Cerebellar nuclear complex (tissue), 1 donor: ENCODE data around the gene DIAPH3.

Source experiments
- DNase-seq, 2 experiments: peaks; one replicate each; lab custom pipeline; 2025; lab: John Stamatoyannopoulos, UW

DIAPH3 gene

DNA sequence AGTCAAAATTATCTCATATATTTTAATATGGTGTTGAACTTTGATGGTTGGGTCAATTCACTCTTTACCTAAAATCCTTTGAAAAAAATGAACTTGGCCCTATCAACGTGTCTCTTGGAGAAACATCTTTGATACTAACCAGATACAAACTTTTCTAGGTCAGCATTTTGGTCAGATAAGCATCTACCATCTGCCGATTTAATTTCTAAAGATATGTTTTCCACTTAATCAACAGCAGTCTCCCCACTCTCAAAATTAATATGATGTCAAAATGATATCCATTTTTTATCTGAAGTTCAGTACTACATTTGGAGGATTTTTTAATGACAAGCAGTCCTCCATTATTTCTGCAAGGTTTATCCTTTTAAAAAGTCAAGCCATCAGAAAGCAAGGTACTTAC, 288.8 kb downstream of the DIAPH3 start:
- DNase-seq: no peak

DNA sequence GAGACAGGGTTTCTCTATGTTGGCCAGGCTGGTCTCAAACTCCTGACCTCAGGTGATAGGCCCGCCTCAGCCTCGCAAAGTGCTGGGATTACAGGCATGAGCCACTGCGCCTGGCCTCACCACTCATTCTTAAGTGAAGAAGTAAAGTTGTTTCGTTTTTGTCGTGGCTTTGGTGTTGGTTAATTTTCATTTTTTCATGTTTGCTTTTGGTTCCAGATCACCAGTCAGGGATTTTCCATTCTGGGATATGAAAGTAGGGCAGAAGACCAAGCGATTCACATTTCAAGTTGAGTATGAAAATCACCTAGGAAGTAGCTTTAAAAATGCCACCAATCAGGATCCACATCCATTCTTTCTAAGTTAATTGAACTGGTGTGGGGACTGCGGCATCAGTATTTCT, 289.9 kb downstream of the DIAPH3 start:
- no peak for DNase-seq

DNA sequence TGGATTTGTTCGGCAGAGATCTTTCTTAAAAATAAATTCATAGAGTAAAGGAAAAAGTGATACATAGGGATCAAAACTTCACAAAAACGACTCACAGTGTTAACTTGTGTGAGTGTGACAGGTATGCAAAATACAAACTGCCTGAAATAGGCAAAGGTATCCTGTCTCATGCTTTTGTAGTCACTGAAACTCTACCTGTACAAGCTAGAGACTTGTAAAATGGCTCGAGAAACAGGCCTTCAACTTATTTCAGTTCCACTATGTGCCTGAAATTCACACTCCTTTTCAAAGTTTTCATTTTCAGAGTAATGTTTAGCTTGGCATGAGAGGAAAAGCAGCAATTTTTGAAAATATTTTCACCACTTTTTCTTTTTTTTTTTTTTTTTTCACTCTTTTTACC, 290.4 kb downstream of the DIAPH3 start:
- DNase-seq: no peak

DNA sequence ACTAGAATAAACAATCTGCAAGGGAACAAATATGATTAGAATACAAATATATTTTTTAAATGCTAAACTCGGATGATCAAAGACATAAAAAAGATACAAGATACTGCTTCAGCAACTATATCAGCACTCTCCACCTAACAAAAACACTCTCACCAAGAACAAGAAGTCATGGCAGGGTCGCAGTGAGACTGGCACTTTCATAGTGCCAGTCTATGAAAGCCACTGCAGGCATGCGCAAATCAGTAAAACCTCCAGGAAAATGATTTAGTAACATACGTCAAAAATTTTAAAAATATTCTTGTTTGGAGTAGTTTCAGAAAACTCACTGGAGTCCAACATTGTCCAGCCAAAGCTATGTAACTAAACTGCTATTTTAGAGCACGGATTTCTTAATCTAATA, 295.9 kb downstream of the DIAPH3 start:
- DNase-seq: no peak

DNA sequence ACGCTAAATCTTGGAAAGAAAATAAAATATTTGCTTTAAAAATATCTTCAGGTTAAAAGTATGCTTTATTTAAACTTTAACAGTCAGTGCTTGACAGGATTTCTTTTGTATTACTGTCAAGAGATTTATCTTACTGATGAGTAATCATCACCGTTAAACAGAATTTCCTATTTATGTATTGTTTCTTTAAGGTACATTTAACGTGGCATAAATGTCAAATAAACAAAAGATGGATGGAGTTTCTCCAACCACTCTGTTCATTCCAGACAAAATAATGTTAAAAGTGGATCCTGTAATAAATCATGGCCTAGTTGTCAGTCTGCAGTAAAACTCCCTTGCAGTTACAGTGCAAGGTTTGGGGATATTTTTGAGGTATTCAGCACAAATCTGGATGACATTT, 298.3 kb downstream of the DIAPH3 start:
- DNase-seq: no peak

DNA sequence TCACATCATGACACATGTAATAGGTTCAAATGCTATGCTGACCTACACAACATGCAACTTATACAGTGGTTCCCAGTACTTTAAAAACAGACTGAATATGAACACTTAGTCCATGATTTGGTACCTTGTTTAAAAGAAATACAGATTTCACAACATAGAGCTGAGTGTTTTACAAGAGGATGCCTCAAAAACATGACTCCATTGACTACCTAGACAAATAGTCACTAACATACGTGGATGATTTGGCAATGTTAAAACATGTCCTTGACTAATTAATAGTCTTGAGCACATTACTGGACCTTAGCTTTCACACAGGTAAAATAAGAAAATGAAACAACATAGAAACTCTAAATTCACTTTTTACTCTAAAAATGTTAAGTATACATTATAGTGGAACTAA, 300.1 kb downstream of the DIAPH3 start:
- DNase-seq: no peak

DNA sequence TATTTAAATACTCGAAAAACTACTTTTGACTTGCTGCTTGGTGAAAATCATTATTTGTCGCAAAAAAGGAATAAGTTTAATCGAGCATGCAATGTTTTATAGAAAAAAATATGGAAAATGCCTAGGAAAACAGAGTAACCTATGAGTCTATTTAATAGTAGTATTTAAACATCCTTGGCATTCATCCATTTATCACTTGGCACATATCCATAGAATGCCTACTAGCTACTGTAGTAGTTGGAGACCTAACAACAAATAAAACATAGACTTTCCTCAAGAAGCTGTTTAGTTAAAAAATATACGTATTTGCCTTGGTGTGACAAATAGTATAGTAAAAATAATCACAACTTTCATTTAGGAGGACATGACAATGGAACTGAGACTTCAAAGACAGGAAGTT, 302.1 kb downstream of the DIAPH3 start:
- DNase-seq: no peak

DNA sequence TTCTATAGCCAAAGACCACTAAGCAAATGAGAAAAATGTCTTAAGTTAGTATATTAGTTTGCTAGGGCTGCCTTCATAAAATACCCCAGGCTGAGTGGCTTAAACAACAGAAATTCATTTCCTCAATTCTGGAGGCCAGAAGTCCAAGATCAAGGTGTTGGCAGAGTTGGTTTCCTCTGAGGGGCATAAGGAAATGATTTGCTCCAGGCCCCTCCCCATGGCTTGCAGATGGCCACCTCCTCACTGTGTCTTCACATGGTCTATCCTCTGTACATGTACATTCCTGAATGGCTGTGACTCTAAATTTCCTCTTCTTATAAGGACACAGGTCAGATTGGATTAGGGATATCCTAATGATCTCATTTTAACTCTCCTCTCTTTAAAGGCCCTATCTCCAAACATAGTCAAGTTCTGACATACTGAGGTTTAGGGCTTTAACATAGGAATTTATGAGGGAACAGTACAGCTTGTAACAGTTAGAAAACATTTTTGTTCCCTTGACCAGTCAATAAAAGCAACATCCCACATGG, 307.4 kb downstream of the DIAPH3 start:
- no peak for DNase-seq

DNA sequence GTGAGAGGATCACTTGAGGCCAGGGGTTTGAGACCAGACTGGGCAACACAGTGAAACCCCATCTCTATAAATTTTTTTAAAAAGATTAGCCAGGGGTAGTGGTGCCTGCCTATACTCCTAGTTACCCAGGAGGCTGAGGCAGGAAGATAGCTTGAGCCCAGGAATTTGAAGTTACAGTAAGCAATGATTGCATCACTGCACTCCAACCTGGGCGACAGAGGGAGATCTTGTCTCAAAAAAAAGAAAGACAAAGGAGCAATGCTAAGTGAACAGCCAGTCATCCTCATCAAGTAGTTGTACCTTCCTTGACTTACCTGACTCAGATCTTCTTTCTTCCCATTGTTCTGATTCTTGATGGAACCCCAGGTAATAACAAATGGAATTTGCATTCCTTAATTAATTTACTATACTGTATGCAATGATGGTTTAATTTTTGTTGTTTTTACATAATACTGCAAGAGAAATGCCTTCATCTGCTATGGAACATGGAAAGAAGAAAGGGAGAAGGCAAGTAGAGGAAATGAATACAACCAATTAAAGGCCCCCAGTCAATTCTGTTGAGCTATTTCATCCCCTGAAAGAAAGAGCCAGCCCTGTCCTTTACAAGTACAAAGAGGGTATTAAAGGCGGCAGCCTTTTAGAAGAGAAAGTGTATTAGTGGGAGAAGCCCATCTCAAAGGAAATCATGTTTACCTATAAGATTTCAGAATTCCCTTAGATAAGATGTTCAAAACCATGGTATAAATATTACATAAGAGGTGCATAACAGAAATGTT, 316.7 kb downstream of the DIAPH3 start:
- DNase-seq: no peak

DNA sequence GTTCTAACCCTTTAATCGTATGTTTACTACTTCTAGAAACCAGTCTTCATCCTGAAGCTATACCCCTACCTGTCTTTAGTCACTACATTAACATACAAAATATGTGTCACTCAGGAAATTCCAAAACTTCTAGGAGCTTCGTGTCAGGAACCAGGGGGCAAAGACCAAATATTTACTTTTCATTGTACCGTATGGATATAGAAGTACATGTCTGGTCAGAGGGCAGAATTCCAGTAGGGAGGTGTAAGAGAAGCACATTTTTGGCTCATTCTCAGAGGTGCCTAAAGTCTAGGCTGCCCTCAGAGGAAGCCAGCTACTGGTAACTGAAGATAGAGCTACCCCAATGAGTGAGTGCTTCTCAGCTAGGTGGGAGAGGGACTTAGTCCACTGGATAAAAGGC, 320.7 kb downstream of the DIAPH3 start:
- no peak for DNase-seq

DNA sequence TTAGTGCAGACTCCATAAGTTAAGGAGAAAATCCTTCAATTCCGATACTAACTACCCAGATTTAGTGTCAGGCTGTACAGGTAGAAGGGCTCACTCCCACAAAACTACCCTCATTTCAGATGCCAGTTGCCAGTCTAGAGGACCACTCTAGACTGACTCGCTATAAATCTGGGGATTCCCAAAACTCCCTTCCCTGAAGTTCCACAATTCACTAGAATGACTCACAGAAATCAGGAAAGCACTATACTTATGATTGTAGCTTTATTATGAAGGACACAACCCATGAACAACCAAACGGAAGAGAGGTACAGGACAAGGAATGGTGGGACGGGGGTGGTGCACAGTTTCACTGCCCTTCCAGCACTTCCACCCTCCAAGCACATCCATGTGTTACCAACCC, 321.2 kb downstream of the DIAPH3 start:
- no peak for DNase-seq

DNA sequence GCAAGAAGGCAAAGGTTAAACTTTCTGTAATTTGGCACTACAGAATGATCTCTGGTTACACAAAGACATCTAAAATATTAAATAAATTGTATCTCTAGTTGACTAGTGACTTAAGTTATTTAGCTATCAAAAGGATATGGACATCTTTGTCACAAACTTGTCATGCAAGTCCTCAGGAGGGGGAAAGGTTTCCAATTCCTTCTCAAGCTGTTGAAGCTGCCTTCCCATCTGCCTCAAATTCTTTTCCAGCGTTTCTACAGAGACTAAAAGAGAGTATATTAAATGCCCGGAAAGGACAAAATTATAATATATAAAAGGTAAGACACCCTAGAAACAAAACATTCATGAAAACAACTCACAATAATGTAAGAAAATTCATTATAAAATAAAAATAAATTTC, 324.5 kb downstream of the DIAPH3 start:
- no peak for DNase-seq

DNA sequence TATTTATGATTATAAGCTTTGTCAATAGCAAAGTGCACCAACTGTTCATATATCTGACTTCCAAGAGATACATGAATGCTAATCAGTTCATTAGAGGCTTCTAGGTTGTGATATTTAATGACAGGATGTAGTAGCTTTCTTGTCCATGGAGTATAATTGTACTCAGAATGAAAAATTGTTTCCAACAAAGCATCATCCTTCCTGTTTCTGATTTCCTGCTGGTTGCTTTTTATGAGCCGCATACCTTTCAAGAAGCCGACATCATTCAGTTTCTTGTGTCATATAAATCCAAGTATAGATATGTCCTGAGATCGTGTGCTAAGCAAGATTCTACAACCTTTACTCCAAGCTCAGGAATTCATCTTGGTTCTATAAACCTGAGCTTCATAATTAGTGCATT, 326.6 kb downstream of the DIAPH3 start:
- DNase-seq: no peak

DNA sequence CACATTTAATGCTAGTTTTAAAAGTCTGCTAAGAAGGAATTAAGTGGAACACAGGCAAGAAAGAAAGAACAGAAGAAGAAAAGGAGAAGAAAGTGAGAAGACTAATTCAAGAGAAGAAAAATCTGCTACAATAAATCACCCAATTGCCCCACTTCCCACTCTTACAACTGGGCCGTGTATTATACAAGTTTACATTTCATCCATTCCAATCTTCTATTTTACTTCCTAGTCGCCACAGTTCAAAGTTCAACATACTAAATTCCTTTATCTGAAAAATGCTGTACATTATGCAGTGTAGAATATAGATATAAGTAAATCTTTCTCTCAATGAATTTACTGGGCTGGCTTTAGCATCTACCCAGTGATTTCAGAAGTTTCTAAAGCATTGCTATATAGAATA, 328.2 kb downstream of the DIAPH3 start:
- no peak for DNase-seq

DNA sequence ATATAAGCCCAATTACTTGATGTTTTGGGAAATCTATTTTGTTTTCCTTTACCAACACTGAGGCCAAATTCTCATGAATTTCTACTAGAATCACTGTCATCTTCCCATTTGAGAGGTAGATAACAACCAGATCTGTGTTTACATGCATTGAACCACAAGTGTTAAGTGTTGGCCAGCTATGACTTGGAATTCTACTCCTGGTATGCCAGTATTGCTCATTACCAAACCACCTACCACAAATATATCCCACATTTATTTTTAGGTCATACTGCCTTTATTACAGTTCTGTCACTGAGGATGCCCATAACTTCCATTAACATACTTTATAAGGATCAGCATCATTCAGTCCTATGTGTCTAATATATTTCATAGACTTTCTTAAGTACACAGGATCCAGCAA, 328.9 kb downstream of the DIAPH3 start:
- DNase-seq: no peak

DNA sequence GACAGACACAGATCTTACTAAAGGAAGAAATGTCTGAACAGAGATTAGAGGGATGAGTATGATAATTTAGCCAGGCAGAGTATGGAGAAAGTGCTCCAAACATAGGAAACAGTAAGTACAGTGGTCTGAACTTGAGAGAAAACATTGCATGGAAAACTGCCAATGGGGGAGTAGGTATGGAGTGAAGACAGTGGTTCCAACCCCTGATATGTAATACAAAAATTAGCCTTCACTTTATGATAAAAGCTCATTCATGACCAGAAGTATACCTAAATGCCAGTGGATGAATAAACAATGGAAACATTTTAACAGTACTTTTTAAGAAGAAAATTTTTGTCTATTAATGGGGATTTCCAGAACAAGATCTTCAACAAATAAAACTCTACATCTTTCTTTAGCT, 334.0 kb downstream of the DIAPH3 start:
- no peak for DNase-seq

DNA sequence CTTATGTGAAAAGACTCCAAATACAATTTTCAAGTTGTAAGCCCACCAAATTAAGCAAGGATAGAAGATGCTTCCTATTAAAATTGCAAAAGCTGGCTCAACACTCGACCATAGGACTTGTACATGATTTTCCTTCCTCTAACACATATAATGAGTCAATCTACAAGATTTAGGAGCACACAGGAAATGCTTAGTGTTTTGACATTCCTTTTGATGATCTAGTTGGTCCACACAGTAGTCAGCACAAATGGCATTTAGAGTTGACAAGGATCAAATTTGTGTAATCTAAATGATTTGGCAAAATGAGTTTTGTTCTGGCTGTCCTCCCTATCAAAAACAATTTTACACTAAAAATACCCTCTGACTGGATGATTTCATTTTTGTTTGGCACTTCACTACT, 340.2 kb downstream of the DIAPH3 start:
- DNase-seq: no peak

DNA sequence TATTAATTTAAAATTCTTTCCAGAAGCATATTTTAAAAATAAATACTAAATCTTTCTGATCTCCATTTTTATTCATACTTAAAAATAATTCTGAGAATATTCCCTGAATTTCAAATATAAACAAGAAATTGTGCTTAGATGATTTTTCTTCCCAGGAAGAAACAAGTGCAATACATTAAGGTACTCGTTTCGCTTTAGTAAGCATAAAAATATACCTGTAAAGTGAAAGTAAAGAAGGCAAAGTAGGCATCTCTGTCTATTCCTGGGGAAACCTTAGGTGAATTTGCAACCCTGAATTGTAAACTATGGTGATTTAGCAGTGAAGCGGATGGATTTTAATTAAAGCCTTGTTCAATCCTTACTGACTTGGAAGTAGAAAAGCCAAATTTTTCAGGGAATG, 354.2 kb downstream of the DIAPH3 start:
- no peak for DNase-seq

DNA sequence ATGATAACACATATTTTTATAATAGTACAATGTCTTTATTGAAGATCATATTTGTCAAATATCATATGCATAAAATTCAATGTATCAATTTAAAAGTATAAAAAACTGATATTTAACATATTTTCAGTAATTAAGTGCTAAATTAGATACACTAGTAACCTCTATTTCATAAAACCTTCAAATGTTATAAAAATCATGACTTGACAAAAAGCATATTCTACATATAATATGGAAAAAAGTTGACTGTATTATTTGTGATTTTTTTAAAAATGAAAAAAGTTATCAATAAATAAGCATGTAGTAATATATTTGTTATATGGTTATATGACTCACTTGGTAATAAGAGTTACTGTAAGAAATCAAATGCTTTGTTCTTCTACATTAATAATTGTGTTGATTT, 356.9 kb downstream of the DIAPH3 start:
- DNase-seq: no peak

DNA sequence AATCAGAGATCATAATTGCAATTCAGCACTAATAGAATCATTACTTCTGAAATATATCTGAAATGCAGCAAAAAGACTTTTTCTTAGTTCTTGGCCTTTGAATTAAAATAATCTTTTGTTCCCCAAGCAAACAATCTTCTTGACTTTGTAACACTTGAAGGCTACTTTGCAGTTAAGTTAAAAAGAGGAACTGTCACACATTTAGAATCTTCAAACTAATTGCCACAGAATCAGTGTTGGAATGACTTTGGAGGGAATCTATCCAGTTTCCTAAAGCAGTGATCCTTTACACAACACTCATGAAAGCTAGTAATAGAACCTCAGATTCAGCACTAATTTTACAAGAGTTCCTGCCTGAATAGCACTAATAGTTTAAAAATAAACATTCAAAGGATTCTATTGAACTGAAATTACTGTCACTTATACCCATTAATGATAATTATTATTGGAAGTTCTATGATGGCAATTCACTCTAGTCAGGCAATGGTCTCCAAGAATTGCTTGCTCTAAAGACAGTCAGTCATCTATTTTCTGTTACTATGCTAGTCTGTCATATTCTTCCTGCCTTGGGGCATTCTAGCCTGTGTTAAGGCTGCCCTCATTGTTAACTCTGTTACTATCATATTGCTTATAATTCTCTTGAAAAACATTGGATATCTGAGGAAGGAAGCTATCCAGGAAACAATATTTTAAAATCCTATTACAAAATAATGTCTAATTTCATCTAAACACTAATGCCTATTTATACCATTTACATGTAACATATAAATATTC, 362.4 kb downstream of the DIAPH3 start:
- DNase-seq: no peak

DNA sequence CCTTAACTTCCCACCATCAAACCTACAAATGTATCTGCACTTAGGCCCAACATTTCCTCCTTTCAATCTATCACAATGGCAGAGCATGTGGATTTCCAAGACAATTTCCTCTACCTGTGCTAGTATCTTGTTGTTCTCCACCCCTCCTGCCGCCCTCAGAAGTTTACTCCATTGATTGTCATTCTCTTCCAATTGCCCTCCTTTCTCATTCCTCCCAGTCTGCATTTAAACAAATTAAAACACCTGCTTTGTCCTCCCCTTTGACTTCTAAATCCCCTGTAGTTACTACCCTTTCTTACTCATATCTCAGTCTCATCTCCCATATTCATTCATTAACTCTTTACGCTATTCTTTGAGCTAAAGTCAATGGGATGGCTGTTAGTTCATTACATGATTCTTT, 370.6 kb downstream of the DIAPH3 start:
- DNase-seq: no peak

DNA sequence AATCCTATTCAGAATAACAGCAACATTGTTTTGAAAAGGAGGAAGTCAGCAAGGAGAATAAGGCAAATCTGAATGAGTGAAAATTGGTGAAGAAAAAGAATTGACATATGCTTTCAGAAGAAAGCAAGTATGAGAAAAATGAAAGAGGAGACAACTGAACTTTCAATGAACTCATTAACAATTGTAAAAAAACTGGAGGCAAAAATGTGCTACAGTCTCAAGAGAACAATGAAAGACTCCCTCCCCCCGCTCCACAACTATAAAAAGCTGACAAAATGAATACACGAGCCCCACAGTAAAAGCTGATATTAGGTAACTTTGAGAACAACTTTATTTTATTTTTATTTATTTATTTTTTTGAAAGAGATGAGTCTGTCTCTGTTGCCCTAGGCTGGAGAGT, 373.1 kb downstream of the DIAPH3 start:
- no peak for DNase-seq

DNA sequence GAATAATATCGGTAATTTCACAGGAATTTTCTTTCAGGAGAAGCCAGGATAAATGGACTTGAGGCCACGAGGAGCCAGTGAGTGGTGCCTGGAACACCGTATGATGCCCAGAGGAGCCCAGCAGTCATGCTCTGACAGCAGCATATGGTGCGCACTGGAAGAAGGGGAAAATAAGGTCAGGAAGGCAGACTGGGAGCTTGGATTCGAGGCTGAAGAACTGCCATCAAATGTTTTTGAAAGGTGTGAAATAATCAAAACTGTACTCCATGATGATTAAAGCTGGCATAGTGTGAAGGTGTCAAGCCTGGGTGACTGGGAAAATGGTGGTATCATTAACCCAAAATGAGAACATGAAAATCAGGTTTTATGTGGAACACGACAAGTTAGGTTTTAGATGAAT, 374.2 kb downstream of the DIAPH3 start:
- no peak for DNase-seq

DNA sequence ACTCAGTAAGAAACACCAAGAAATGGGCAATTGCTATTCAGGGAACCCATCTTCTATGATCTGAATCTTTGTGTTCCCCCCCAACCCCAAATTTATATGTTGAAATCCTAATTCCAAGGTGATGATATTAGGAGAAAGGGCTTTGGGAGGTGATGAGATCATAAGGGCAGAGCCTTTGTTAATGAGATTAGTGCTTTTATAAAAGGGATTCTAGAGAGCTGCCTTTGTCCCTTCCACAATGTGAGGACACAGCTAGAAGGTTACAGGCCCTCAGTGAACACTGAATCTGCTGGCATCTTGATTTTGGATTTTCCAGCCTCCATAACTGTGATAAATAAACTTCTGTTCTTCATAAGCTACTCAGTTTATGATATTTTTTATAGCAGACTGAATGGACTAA, 376.0 kb downstream of the DIAPH3 start:
- DNase-seq: no peak
